Esophagus squamous epithelium (tissue), 5 donors: ENCODE results near the gene TBRG4. TPM values are rescaled to one million over a fixed set of nuclear protein-coding genes. Genes with fewer than 3 reads are reported as not detected.

Source experiments
- DNase-seq: peaks from one replicate; lab custom pipeline; 2025; lab: John Stamatoyannopoulos, UW
- H3K27ac ChIP-seq, 4 donors: fragments of 200-600 bp; sonication (generic); one replicate each; pipeline ENCODE4 v1.5.1; 2016 to 2019; ENCODE audit warnings: mild to moderate bottlenecking in 1 of 4
- H3K27me3 ChIP-seq, 4 donors: fragments of 200-600 bp; sonication (generic); 1 replicate in 3 of 4; 2 replicates in 1 of 4; pipeline versions ENCODE4 v1.5.1 to v1.6.0; 2017 to 2021; ENCODE audit warnings: antibody characterized with exemption in 1 of 4
- H3K36me3 ChIP-seq, 3 donors: fragments of 200-600 bp; sonication (generic); one replicate each; pipeline ENCODE4 v1.5.1; 2016 to 2019
- H3K4me1 ChIP-seq, 3 donors: fragments of 200-600 bp; sonication (generic); one replicate each; pipeline ENCODE4 v1.5.1; 2017 to 2019
- H3K4me3 ChIP-seq, 4 donors: fragments of 200-600 bp; sonication (generic); 1 replicate in 3 of 4; 2 replicates in 1 of 4; pipeline ENCODE4 v1.5.1; 2016 to 2019; ENCODE audit warnings: mild to moderate bottlenecking in 2 of 4, moderate library complexity in 1 of 4
- H3K9me3 ChIP-seq, 3 donors: fragments of 200-600 bp; sonication (generic); one replicate each; pipeline ENCODE4 v1.5.1; 2016 to 2019
- CTCF ChIP-seq, 6 experiments: fragments of 450-650 bp in 4 of 6; fragments of 200-600 bp in 2 of 6; sonication (generic) in 2 of 6; IDR thresholded peaks; one replicate each; pipeline ENCODE4 v1.5.1; 2016 to 2019; ENCODE audit warnings: antibody characterized with exemption in 6 of 6, mild to moderate bottlenecking in 4 of 6, moderate library complexity in 4 of 6
- POLR2A ChIP-seq, 4 donors: fragments of 450-650 bp; IDR thresholded peaks; one replicate each; pipeline ENCODE4 v1.6.1; 2017; ENCODE audit warnings: antibody characterized with exemption in 4 of 4, mild to moderate bottlenecking in 4 of 4, moderate library complexity in 3 of 4
- WGBS, 2 donors: methylation state at CpG; one replicate each; pipeline ENCODE4 v1.1.5; 2018; 5-methylcytosine and 5-hydroxymethylcytosine counted together
- intact Hi-C: fragments of 100-400 bp; cut with DNase I; formaldehyde crosslinking; loops from one replicate; pipeline ENCODE4 v1.15.0; 2022
- total RNA-seq, 4 donors: library from RNA; depleted of rRNA; stranded (reverse); fragments of >200 nt; gene quantifications; one replicate each; pipeline ENCODE4 v1.1.0, GENCODE V29; 2016
- donor health status: DM: yes; HTN: yes; CAD: no.

The TBRG4 gene
- total RNA-seq, 4 donors from 2014 or later = 52.9 to 79.5 (median 65.4) TPM

GRCh38 chr7:45131891-45132290 is 20.4 kb upstream of the TBRG4 start:
- intact Hi-C loops = loop anchor here (10.0 kb wide), 2 partner anchors 167 to 277 kb away; no protein-coding TSS in a partner anchor

GRCh38 chr7:45130910-45131309 is 19.4 kb upstream of the TBRG4 start:
- H3K4me3 ChIP-seq = no peak overlapping the region
- WGBS, 2 donors = 49 to 59% methylated on average over 6 to 8 of the region's 9 CpGs
- H3K27me3 ChIP-seq = peaks cover 0 to 8% (median 0%) of the 10 kb centered on the region in 4 donors
- no peak for DNase-seq
- H3K9me3 ChIP-seq = no peaks in the 10 kb centered on the region
- TF ChIP-seq POLR2A (IDR thresholded peaks at IDR 0.05) = no peak
- TF ChIP-seq CTCF (IDR thresholded peaks at IDR 0.05) = no peak
- intact Hi-C loops = loop anchor here (10.0 kb wide), 2 partner anchors 166 to 276 kb away; no protein-coding TSS in a partner anchor
- no peaks in the 10 kb centered on the region for H3K36me3 ChIP-seq
- no peaks in the 10 kb centered on the region for H3K4me1 ChIP-seq
- H3K27ac ChIP-seq = no peak overlapping the region

More at GRCh38 chr7:45131891-45132290, 20.4 kb upstream of the TBRG4 start:
- Histone ChIP-seq H3K27ac (no peak overlapping the region), H3K36me3 (no peaks in the 10 kb centered on the region), H3K4me3 (no peak overlapping the region), H3K4me1 (no peaks in the 10 kb centered on the region), H3K9me3 (no peaks in the 10 kb centered on the region), H3K27me3 (peaks cover 0 to 8% (median 0%) of the 10 kb centered on the region in 4 donors)
- DNase-seq = no peak
- TF ChIP-seq POLR2A (IDR thresholded peaks at IDR 0.05) = no peak
- TF ChIP-seq CTCF (IDR thresholded peaks at IDR 0.05) = no peak
- WGBS, 2 donors = 46 to 65% methylated on average over 4 of the region's 4 CpGs

- TF ChIP-seq POLR2A (IDR thresholded peaks at IDR 0.05) = no peak
- TF ChIP-seq CTCF (IDR thresholded peaks at IDR 0.05) = no peak
- H3K4me1 ChIP-seq = no peaks in the 10 kb centered on the region
- no peaks in the 10 kb centered on the region for H3K36me3 ChIP-seq
- no peak overlapping the region for H3K4me3 ChIP-seq
- H3K27ac ChIP-seq = no peak overlapping the region
- WGBS, 2 donors = 71 to 80% methylated on average over 12 of the region's 12 CpGs
- DNase-seq = no peak
- intact Hi-C loops = loop anchor here (10.0 kb wide), 2 partner anchors 165 to 275 kb away; no protein-coding TSS in a partner anchor
- H3K9me3 ChIP-seq = no peaks in the 10 kb centered on the region
- H3K27me3 ChIP-seq = peaks cover 0 to 8% (median 0%) of the 10 kb centered on the region in 4 donors
These were observed 18.4 kb upstream of the TBRG4 start for GRCh38 chr7:45129906-45130305.

GRCh38 chr7:45129181-45129800 is 17.8 kb upstream of the TBRG4 start:
- WGBS, 2 donors = 85 to 87% methylated on average over 11 to 12 of the region's 15 CpGs
- TF ChIP-seq POLR2A (IDR thresholded peaks at IDR 0.05) (no peak), CTCF (IDR thresholded peaks at IDR 0.05) (no peak)
- Histone ChIP-seq H3K36me3 (no peaks in the 10 kb centered on the region), H3K4me1 (no peaks in the 10 kb centered on the region), H3K9me3 (no peaks in the 10 kb centered on the region), H3K4me3 (no peak overlapping the region), H3K27ac (no peak overlapping the region), H3K27me3 (peaks cover 0 to 8% (median 0%) of the 10 kb centered on the region in 4 donors)
- DNase-seq = no peak
- intact Hi-C loops = no loop called here

GRCh38 chr7:45126920-45127319 is 15.4 kb upstream of the TBRG4 start:
- DNase-seq = no peak
- Histone ChIP-seq H3K4me1 (no peaks in the 10 kb centered on the region), H3K4me3 (no peak overlapping the region), H3K9me3 (no peaks in the 10 kb centered on the region), H3K36me3 (no peaks in the 10 kb centered on the region), H3K27me3 (no peaks in the 10 kb centered on the region), H3K27ac (no peak overlapping the region)
- TF ChIP-seq CTCF (IDR thresholded peaks at IDR 0.05) (no peak), POLR2A (IDR thresholded peaks at IDR 0.05) (no peak)
- intact Hi-C loops = no loop called here
- 58 to 62% methylated on average over 1 to 4 of the region's 6 CpGs for WGBS, 2 donors
